Uterus (tissue), 4 donors: ENCODE measurements around the gene ALOX5AP. TPM values are rescaled to one million over a fixed set of nuclear protein-coding genes. Genes with fewer than 3 reads are reported as not detected.

ENCODE experiments used
- DNase-seq, 2 donors: peaks; one replicate each; pipeline ENCODE4 v3.0.0-alpha.2; 2019 to 2020
- H3K27ac ChIP-seq, 2 donors: fragments of 200-600 bp; sonication (generic); 1 replicate in 1 of 2; 2 replicates in 1 of 2; pipeline ENCODE4 v1.5.1; 2016 to 2018
- H3K27me3 ChIP-seq, 2 donors: fragments of 200-600 bp; sonication (generic); one replicate each; pipeline ENCODE4 v1.5.1; 2018 to 2019; ENCODE audit warnings: control low read depth in 1 of 2
- H3K36me3 ChIP-seq, 2 donors: fragments of 200-600 bp; sonication (generic); one replicate each; pipeline ENCODE4 v1.5.1; 2019; ENCODE audit warnings: control low read depth in 1 of 2
- H3K4me1 ChIP-seq, 2 donors: fragments of 200-600 bp; sonication (generic); one replicate each; pipeline ENCODE4 v1.5.1; 2018 to 2019; ENCODE audit warnings: control low read depth in 1 of 2
- H3K4me3 ChIP-seq, 2 donors: fragments of 200-600 bp; sonication (generic); 1 replicate in 1 of 2; 2 replicates in 1 of 2; pipeline ENCODE4 v1.5.1; 2018 to 2019; ENCODE audit warnings: mild to moderate bottlenecking in 1 of 2
- H3K9me3 ChIP-seq, 2 donors: fragments of 200-600 bp; sonication (generic); one replicate each; pipeline ENCODE4 v1.5.1; 2019; ENCODE audit warnings: control low read depth in 1 of 2
- CTCF ChIP-seq, 4 experiments: fragments of 200-600 bp in 2 of 4; fragments of 450-650 bp in 2 of 4; sonication (generic) in 2 of 4; IDR thresholded peaks; one replicate each; pipeline ENCODE4 v1.5.1; 2016 to 2019; ENCODE audit warnings: antibody characterized with exemption in 4 of 4, mild to moderate bottlenecking in 2 of 4, moderate library complexity in 1 of 4
- POLR2A ChIP-seq, 2 donors: fragments of 450-650 bp; IDR thresholded peaks; one replicate each; pipeline ENCODE4 v1.6.1; 2016; ENCODE audit warnings: antibody characterized with exemption in 2 of 2, mild to moderate bottlenecking in 1 of 2, moderate library complexity in 1 of 2
- intact Hi-C: fragments of 100-400 bp; cut with DNase I; formaldehyde crosslinking; loops from one replicate; pipeline ENCODE4 v1.15.1; 2023; ENCODE audit warnings: low total_unique reads
- total RNA-seq, 4 donors: library from RNA; depleted of rRNA in 3 of 4; stranded (reverse); fragments of >200 nt in 3 of 4; gene quantifications; one replicate each; pipeline versions ENCODE4 v1.1.0 to v1.2.4, GENCODE V29; 2014 to 2023
- donor health status: DM: yes; HTN: yes; CAD: no.

Gene ALOX5AP
- 10 to 100 TPM in 2 of 4 donors, 1 to 10 TPM in 2; 4.4 to 40.6 (median 12.7) TPM for total RNA-seq

DNA sequence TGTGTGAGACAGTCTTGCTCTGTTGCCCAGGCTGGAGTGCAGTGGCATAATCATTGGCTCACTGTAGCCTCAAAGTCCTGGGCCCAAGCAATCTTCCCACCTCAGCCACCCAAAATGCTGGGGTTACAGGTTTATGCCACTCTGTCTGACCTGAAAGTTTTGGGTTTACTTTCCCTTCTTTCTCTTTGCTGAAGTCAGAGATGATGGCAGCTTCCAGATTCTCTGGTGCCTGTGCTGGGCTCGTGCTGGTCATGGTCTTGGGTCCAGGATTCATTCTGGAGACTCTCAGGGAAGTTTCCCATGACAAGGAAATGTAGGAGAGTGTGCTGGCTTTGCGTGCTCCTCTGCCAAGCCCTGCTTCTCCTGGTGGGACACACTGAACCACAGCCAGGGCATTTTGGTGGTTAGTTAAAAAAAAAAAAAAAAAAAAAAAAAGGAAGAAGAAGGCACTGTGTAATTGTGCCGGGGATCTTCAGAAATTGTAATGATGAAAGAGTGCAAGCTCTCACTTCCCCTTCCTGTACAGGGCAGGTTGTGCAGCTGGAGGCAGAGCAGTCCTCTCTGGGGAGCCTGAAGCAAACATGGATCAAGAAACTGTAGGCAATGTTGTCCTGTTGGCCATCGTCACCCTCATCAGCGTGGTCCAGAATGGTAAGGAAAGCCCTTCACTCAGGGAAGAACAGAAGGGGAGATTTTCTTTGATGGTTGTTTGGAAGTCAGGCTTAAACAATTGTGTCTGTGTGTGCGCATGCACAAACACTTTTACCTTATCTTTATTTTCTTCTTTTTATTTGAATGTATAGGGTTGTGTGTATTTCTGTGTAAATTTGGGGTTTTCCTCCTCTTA, at the start of gene ALOX5AP:
Gene ALOX5AP, plus strand, starts transcription at position 519 of the 847 bp plus-strand sequence. Its CDS starts 63 bp downstream, at position 582.
- intact Hi-C loops: no loop called here
- H3K9me3 ChIP-seq: no peaks in the 10 kb centered on the region
- H3K36me3 ChIP-seq: no peaks in the 10 kb centered on the region
- peak within 1 kb of the TSS in 1 of 2 donors; percentile 23 for H3K27ac ChIP-seq
- TF ChIP-seq CTCF (IDR thresholded peaks at IDR 0.05) (no peak), POLR2A (IDR thresholded peaks at IDR 0.05) (no peak)
- no peaks in the 10 kb centered on the region for H3K27me3 ChIP-seq
- no peak for DNase-seq
- H3K4me3 ChIP-seq: no peak within 1 kb of the TSS
- no peaks in the 10 kb centered on the region for H3K4me1 ChIP-seq

- intact Hi-C loops: no loop called here
- TF ChIP-seq POLR2A (IDR thresholded peaks at IDR 0.05) (no peak), CTCF (IDR thresholded peaks at IDR 0.05) (no peak)
- Histone ChIP-seq H3K27me3 (no peaks in the 10 kb centered on the region), H3K4me3 (no peak overlapping the region), H3K4me1 (peaks cover 0 to 4% of the 10 kb centered on the region in 2 donors), H3K9me3 (no peaks in the 10 kb centered on the region), H3K27ac (no peak overlapping the region), H3K36me3 (no peaks in the 10 kb centered on the region)
- DNase-seq: no peak
Measured at GRCh38 chr13:30685987-30686386, 49.4 kb upstream of the ALOX5AP start.

DNA sequence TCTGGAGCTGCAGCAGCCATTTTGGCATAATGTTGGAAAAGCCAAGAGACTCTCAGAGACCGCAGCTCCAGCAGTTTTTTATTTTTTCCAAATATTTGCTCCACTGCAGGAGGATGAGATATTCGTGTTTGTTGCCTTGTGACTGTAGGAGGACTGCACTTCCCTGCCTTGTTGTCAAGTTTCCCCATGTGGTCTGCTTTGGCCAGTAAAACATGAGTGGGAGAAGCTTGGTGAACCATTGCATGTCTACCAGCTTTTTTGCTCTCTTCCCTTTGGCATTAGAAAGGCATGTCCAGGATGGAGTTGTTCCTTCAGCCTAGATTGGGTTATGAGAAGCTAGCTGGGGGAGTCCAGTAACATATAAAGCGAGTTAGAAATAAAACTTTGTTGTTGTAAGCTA, 47.7 kb upstream of the ALOX5AP start:
- Histone ChIP-seq H3K27me3 (no peaks in the 10 kb centered on the region), H3K4me3 (no peak overlapping the region), H3K36me3 (no peaks in the 10 kb centered on the region), H3K27ac (no peak overlapping the region), H3K4me1 (peaks cover 0 to 4% of the 10 kb centered on the region in 2 donors), H3K9me3 (no peaks in the 10 kb centered on the region)
- intact Hi-C loops: no loop called here
- no peak for TF ChIP-seq CTCF (IDR thresholded peaks at IDR 0.05)
- no peak for TF ChIP-seq POLR2A (IDR thresholded peaks at IDR 0.05)
- DNase-seq: no peak

GRCh38 chr13:30689752-30690151, 45.6 kb upstream of the ALOX5AP start:
- Histone ChIP-seq H3K36me3 (no peaks in the 10 kb centered on the region), H3K4me3 (no peak overlapping the region), H3K27me3 (no peaks in the 10 kb centered on the region), H3K9me3 (no peaks in the 10 kb centered on the region), H3K27ac (peak overlapping the region; percentile 72 to 86), H3K4me1 (peaks cover 0 to 4% of the 10 kb centered on the region in 2 donors)
- DNase-seq: no peak
- intact Hi-C loops: no loop called here
- TF ChIP-seq CTCF (IDR thresholded peaks at IDR 0.05) (no peak), POLR2A (IDR thresholded peaks at IDR 0.05) (no peak)
